Body of pancreas (tissue), 4 donors: ENCODE measurements around the gene SORL1.

Experiments used
- POLR2A ChIP-seq, 3 donors: fragments of 450-650 bp; IDR thresholded peaks; one replicate each; pipeline ENCODE4 v1.6.1; 2016; ENCODE audit warnings: antibody characterized with exemption in 3 of 3, mild to moderate bottlenecking in 2 of 3
- TF ChIP-seq, protein P1 (sequence below), 7 experiments: fragments of 450-650 bp in 4 of 7; fragments of 200-600 bp in 3 of 7; sonication (generic) in 3 of 7; IDR thresholded peaks; one replicate each; pipeline ENCODE4 v1.5.1; 2016 to 2019; ENCODE audit warnings: antibody characterized with exemption in 7 of 7

DNA sequence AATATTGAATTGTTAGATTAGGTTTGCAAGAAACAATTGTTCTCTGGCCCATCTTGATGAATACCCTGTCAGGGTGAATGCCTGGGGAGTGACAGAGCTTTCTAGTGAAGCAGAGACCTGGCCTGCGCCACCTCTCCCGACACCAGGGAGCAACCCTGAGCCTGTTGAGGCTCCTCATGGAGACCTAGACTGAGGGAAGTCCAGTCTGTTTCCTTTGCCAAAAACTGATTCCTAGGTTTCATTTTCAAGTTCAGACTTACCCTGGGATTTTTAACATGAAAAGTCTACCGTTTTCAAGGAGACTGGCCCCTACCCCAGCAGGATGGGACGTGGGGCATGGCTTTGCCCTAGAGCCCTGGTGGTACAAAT lies 174.4 kb downstream of the SORL1 start:
- TF ChIP-seq, protein P1, sequence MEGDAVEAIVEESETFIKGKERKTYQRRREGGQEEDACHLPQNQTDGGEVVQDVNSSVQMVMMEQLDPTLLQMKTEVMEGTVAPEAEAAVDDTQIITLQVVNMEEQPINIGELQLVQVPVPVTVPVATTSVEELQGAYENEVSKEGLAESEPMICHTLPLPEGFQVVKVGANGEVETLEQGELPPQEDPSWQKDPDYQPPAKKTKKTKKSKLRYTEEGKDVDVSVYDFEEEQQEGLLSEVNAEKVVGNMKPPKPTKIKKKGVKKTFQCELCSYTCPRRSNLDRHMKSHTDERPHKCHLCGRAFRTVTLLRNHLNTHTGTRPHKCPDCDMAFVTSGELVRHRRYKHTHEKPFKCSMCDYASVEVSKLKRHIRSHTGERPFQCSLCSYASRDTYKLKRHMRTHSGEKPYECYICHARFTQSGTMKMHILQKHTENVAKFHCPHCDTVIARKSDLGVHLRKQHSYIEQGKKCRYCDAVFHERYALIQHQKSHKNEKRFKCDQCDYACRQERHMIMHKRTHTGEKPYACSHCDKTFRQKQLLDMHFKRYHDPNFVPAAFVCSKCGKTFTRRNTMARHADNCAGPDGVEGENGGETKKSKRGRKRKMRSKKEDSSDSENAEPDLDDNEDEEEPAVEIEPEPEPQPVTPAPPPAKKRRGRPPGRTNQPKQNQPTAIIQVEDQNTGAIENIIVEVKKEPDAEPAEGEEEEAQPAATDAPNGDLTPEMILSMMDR (IDR thresholded peaks at IDR 0.05) = no peak
- no peak for TF ChIP-seq POLR2A (IDR thresholded peaks at IDR 0.05)
